HG03432 (cell line): ENCODE measurements around the gene MID1.

ENCODE experiments used
- ATAC-seq: cut with Tn5 transposase; IDR thresholded peaks from one replicate; pipeline ENCODE4 v1.9.1; 2021; ENCODE audit warnings: mild to moderate bottlenecking, moderate library complexity; ENCODE audit not compliant: unreplicated experiment

Gene MID1

DNA sequence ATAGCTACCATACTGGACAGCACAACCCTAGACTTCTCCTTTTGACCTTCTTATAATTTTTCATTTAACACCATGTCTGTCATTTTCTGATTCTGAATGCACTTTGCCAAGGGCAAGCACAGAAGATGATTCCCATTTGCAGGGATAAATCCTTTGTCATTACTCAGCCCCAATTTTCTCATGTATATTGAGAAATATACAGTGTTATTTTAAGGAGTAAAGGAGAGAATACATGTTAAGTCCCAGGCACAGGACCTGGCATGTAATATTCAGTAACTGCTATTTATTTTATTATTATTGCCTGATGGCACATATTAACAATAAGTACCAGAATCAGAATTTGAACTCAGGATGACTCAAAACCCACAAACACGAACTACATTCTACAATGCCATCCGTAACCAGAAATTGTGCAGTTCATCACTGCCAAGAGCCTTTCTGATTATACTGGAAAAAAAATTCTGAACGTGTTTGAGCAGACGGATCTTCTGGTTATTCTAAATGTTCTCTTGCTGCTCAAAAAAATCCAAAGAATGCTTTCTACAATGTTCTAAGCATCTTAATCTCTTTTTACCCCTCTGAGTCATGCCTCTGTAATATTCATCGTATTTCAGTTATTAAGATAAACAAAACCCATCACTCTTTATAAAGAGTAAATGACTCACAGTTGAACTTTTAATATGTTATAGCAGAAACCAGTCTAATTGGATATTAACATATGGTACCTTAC lies 170.0 kb downstream of the MID1 start:
- ATAC-seq, result no peak

- ATAC-seq, result no peak
These were observed 172.7 kb downstream of the MID1 start for GRCh38 chrX:10447564-10448214.

GRCh38 chrX:10444204-10444603 lies 176.2 kb downstream of the MID1 start:
- ATAC-seq, result no peak

DNA sequence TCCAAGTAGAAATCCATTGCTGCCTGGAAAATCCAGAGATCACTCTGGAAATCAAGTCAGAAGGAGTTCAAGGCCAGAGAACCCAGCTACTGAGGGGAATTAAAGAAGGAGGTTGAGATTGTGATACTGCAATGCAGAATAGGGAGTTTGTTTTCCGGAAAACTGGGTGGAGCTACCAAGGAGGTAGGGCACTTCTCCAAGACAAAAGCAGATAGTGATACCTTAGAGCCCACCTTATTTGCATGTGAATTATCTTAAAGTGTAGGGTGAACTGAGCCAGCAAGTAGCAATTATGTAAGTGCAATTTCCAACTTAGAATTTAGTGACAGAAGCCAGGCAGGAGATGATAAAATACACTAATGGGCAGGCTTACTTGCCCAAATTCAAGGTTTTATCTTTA lies 178.9 kb downstream of the MID1 start:
- no peak for ATAC-seq

DNA sequence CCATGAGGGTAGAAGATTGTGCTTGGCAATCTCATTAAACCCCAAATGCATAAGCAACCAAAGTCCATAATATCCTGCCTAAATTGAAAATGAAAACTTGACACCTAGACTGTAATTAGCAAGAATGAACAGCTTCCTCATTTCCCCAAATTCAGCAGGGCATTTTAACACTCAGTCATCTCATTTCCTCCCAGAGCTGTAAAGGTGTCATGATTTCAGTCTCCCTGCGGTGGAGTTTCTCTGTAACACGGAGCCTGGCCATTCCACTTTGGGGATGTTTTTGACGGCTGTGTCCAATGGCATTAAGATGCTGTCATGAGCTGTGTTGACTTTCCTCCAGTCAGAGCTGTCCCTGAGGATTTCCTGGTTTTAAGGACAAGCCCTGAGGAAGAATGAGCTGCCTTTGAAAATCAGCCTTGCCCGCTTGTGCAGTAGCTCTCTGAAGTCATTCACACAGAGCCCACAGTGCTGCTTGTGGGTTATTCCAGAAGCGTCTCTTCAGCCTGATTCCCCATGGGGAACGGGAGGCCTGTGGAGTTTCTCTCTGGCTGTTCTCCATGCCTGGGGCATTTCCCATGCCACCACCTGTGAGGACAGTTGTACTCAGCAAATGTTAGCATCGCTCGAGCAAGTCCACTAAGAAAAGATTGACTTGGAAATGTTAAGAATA lies 187.0 kb downstream of the MID1 start:
- ATAC-seq, result no peak

DNA sequence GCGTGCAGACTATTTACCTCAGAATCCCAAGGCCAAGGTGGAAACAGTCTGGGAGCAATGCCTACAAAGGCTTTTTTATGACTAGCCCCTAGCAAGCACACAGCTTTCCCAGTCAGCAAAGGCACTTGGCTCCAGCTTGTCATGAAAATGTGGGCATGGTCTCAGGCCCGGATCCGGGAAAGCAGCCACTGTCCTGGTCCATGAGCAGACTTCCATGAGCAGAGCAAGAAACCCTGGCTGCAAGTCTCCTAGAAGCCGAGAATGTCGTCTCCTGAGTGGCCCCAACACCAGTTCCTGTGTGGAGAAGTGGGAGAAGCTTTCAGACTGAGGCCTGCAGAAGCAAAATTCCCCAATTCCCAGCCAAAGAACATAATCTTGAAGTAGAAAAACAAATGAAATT lies 190.5 kb downstream of the MID1 start:
- no peak for ATAC-seq

DNA sequence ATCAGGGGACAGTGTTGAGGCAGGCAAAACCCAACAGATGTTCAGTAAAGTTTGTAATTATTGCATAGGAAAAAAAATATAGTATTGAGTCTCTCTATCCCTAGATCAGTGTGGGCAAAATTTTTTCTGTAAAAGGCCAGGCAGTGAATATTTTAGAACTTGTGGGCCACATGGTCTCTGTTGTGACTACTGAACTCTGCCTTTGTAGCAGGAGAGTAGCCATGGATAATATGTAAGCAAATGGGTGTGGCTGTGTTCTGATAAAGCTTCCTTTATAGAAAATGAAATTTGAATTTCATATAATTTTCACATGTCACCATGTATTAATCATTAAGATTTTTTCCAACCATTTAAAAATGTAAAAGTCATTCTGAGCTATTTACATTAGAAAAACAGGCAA lies 193.1 kb downstream of the MID1 start:
- no peak for ATAC-seq

DNA sequence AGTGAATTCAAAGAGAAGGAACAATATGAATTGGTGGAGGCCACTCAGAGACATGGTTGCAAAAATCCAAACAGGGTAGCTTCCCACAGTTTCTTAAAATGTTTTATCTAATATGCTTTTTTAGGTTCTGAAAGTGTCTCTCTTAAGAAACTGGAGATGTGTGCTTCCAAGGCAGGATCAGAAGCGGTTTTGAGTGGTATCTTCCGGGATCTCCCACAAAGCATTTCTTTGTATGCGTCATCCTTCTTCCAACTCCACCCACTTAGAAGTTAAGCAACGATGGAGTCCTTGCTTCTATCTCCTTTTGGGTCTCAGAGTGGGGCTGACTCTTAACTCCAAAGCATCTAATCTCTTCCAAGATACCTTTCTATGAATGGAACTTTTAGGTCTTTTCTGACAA lies 196.7 kb downstream of the MID1 start:
- no peak for ATAC-seq

- no peak for ATAC-seq
These were observed 200.3 kb downstream of the MID1 start for GRCh38 chrX:10420134-10420533.

DNA sequence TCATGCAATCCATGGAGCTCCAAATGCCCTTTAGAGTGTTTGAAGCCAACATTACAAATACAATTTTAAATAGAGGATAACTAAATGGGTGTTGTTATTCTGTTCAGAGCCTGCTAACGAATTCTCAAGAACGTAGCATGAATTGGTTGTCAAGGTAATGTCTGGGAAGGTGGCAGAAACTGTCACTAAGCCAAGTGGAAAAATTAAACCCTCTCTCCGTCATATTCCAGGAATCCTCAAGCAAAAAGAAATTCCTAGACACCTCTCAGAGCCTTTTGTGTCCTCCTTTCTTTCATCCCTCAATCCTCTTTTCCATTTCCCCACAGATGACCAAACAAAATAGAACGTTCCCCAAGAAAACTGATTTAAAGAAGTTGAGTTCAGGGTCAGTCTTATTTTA lies 204.0 kb downstream of the MID1 start:
- no peak for ATAC-seq

GRCh38 chrX:10415306-10416001 lies 204.9 kb downstream of the MID1 start:
- no peak for ATAC-seq

DNA sequence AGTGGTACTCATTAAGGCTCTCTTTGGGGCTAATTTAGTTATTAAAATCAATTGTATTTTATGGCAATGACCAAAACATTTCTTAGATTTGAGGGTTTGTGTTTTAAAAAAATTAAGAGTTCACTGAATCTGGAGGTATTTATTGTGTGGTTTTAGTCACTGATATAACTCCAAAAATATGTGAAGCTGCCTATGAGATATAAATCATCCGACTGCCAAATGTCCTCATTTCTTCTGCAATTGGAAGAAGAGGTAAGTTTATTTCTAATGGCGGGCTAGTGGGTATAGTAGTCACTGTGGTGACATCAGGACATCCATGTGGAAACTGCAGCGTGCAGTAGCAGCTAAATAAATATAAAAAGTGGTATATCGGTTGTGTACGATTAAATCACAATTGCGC lies 205.5 kb downstream of the MID1 start:
- ATAC-seq, result no peak

DNA sequence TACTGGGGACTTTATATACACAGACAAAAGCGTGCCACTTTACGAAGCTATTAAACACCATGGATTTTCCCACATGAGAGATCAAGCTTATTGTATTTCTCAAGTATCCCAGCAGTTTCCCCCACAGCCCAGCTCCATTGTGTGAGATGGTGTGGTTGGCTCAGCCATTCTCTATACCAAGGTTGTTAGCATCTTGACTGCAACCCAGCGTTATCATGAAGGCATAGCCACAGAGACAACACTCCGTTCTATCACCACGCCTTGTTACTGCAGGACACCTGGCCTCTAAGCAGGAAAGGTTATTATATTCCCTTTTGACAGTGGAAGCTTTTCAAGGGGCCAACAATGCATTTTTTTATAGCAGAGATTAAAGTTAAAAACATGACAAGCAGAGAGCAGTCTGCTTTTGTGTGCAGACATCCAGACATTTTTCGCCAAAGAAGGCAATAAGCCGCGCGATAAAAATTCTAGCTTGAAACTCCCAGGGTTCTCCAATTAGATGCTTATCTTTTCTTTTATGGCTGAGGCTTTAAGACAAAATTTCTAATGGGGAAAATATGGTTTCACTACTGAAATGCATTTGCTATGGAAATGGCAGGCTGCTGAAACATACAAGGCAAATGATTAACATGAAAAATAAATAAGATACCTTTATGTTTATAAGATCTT lies 206.1 kb downstream of the MID1 start:
- no peak for ATAC-seq

GRCh38 chrX:10404436-10404835 lies 215.9 kb downstream of the MID1 start:
- no peak for ATAC-seq

DNA sequence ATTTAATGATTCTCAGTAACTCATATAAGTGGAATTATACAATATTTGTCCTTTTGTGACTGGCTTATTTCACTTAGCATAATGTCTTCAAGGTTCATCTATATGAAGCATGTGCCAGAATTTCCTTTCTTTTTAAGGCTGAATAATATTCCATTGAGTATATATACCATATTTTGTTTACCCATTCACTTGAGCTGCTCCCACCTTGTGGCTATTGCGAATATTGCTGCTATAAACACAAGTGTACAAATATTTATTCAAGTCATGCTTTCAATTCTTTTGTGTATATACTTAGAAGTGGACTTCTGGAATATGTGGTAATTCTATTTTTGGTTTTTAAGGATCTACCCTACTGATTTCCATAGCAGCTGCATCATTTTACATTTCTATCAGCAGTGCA lies 219.1 kb downstream of the MID1 start:
- no peak for ATAC-seq

DNA sequence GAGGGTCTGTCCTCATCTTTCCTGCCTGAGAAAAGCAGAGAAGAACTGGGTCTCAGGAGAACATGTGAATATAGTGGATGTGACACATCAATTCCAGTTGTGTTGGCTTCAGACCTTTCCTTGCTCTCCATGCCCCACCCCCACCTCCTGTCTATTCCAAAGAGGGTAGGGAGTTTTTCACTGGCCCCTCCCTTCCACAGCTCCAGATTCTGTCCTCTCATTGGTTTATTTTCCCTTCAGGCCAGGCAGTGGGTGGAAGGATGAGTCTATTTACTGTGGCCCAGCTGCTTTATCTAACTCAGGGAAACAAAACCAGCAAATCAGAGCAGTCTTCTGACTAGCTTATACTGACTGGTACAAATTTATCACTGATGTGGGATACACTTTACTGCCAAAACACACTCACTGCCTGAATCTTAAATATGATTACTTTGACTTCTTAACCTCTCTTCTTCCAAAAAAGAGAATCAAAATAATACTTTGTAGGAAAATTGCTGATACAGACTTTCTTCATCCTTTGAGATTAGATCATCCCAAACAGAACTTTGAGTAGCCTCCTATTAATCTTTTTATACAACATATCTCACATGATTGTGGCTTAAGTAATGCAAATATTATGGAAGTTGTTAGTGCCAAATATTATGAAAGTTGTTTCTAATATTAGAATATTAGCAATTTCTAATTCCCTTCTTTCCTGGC lies 221.2 kb downstream of the MID1 start:
- ATAC-seq, result no peak

GRCh38 chrX:10398215-10398614 lies 222.2 kb downstream of the MID1 start:
- ATAC-seq, result no peak

GRCh38 chrX:10397349-10397748 lies 223.0 kb downstream of the MID1 start:
- no peak for ATAC-seq

- ATAC-seq, result no peak
These were observed 224.7 kb downstream of the MID1 start for GRCh38 chrX:10395643-10396042.
